HG03439 (cell line): ENCODE measurements around the gene CCDC9B.

ENCODE experiments used
- ATAC-seq: cut with Tn5 transposase; IDR thresholded peaks from one replicate; pipeline ENCODE4 v1.9.1; 2021; ENCODE audit warnings: mild to moderate bottlenecking, moderate library complexity; ENCODE audit not compliant: unreplicated experiment

The CCDC9B gene

DNA sequence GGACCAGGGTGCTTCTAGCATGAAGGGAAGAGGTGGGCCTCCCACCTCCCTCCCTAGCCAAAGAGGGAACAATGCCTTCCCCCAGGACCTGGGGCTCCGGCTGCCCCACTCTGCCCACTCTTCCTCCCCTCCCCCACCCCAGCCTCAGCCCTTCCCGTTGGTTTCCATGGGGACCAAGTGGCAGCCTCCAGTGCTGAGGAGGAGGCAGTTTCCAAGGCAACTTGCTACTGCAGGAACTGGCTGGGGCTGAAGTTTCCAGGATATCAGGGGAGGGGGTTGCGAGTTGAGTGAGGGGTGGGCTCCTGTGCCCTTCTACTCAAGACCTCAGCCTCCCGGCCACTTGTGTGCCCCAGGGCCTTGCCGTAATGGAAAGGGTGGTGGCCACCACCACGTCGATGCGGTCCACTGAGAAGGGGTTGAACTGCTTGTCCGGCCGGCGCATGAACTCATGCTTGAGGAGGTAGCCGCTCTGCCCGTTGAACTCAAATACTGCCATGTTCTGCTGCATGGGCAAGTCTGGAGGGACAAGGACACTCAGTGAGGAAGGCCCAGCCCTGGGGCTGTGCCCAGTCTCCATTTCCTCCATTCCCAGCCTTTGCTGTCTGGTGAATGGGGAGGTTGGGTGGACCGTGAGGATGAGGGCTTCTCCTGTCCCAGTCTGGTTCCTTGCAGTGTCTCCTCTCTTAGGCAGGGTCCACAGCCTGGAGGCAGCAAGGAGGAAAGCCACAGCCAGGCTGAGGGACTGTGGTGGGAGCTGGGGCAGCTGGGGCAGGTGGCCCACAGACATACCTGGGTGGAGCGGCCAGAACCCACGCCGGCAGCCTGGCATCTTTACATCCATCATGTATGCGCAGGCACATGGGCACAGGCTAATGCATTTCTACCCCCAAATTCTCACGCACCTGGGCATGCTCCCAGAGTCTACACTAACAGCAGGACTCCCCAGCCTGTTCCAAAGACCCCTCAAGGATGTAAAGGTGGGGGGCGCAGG is 46.5 kb downstream of the CCDC9B start:
- ATAC-seq, result no peak

DNA sequence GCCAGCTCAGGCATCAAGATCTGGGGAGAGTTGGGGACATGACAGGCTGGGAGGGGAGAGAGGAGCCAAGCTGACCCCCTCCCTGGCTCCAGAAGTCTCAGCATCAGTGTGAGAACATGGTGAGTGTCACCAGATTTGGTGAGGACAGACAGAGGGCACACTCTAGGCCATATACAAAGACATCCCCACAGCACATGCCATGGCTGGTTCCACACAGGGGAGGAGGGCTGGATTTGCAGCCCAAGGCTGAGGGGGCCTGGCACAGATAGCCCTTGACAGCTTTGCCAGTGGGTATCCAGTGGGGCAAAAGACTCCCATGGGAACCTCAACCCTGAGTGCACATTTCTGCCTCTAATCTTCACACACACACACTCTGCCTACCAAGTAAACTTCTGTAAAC is 47.7 kb downstream of the CCDC9B start:
- ATAC-seq, result no peak

DNA sequence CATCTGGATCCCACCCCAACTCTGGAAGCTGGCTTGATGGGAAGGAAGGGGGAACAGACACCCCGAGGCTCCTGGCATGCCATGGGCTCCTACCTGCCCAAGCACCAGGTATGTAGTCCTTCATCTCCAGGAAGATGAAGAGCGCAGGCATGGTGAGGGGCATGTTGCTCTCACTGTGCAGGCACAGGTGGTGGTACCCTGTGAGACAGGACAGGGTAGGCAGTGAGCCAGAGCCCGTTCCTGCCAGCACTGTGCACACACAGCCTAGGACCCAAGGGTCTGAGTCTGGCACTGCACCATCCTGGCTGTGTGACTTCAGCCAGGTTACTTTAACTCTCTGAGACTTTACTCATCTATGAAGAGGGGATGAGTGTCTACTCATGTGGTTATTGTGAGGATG is 48.5 kb downstream of the CCDC9B start:
- ATAC-seq, result no peak

DNA sequence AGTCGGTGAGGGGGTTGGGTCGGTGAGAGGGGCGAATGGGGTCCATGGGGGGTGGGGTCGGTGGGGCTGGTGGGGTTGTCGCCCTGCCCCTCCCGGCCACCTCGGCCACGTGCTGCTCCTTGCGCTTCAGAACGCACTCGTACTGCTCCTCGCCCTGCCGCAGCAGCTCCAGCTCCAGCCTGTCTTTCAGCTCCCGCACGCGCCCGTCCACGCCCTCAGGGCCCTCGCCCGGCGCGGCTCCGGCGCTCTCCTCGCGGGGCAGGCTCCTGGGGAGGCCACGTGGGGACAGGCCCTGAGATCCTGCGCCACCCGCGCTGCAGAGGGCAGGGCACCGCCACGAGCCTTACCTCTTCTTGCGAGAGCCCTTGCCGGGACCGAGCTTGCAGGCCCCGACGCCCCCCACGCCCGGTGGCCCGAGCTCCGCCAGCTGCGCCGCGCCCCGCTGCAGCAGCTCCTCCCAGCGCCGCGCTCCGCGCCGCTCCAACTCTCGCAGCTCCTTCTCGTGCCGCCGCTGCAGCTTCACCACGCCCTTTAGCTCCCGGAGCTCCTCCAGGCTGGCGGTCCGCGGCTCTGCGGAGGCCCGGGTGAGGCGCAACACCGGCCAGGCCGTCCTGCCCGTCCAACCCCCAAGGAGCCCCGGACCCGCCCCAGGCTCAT is 49.7 kb downstream of the CCDC9B start:
- no peak for ATAC-seq

DNA sequence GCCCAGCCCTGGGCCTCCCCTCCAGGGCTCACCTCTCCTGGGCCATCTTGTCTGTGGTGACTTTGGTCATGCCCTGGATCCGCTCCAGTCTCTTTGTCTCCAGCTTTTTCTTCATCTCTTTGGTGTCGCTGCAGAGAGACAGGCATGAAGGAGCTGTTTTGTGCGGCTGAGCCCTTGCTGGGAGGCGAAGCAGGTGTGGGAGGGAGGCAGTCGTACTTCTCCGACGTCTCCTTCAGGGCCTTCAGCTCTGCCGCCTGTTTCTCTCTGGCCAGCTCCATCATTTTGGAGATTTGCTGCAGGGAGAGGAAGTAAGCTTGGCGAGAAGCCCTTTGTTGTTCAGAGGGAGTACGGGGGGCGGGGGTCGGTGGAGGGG is 50.2 kb downstream of the CCDC9B start:
- no peak for ATAC-seq

DNA sequence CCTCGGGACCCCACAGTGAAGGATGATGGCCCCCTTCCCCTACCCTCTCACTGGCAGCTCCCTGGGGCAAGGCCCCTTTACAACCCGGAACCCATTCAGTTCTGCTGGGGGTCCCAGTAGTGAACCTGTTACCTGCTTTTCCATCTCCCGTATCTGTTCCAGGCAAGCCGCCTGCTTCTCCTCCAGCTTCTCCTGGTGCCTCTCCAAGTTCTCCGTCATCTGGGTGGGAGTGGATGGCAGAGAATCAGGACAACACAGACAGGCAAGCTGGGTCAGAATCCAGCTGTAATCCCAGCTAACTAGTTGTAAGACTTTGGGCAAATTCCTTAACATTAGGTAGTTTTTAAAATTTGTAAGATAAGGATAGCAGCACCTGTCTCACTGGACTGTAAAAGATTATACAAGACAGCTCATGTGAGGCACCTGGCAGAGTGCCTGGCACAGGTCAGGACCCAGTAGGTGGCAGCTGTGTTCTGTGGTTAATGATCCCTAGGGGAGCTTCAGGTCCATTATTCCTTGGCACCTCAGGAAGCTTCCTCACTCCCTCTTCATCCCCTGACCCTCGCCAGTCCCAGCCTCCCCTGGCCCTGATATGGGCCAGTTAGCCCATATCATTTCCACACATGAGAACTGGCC is 51.5 kb downstream of the CCDC9B start:
- ATAC-seq, result no peak

DNA sequence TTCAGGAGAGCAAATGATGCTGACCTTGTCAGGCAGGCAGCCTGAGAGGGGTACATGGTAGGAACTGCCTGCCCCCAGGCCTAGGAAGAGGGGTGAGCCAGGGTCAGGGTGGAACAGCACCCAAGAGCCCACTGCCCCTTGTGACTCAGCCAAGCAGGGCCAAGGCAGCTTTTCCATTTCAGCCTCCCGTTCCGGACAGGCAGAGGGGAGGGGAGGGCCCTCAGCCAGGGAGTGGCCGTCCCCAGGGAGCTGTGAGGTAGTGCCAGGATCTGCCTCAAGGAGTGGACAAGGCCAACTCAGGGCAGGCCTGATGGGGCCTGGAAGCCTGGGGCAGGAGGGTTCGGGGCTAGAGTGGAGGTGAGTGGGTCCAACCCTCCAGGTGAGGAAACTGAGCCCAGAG is 52.8 kb downstream of the CCDC9B start:
- ATAC-seq, result no peak

DNA sequence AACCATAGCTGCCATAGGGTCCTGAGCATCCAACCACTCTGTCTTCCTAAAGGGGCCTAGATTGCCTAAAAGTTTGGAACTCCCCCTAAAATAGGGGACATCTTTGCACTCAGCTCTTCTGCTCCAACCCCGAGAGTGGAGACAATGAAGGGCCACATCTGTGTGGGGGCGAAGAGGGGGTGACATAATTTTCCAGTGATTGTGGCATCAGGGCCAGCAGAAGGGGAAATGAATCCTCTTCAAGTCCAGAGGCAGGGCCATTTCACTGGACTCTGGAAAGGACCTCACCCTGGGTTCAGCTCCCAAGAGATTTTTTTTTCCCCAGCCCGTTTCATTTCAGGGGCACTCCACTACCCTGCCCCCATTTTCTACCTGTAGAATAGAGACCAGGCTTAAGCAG is 53.2 kb downstream of the CCDC9B start:
- ATAC-seq, result no peak

DNA sequence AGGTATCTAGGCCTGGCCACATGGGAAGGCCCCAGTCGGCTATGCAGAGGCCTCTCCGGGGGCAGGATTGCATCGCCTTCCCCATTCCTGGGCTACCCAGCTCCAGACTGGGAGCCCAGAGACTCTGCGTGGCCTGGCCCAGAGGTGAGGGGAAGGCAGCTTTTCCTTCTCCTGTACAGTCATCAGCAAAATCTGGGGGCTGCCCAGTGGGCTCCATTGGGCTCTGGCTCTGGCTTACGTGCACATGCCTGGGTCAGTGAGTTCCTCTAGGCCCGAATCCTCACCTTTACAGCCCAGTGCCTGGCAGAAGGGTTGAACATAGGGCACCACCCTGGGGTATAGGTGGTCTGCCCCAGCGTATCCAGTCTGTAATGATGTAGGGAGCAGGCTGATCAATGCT is 53.9 kb downstream of the CCDC9B start:
- no peak for ATAC-seq

DNA sequence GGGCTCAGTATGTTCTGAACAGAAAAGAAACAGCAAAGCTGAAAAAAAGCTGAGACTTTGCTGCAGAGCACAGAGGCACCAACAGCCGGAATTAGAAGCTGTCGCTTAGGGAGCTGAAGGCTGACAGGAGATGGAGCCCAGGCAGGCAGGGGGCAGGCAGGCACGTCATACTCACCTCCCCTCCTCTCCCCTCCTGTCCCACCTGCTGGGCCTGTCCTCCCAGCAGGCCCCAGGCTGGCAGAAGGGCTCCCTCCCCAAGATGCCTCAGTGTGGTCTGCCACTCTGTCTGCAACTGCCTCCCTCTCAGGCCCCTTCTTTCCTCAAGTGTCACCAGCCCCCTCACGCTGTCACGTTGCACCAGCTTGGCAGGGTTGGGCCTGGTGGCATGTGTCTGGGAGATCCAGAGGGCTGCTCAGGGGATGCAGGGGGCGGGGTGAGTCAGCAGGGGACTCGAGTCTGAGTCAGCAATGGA is 54.6 kb downstream of the CCDC9B start:
- ATAC-seq, result no peak

DNA sequence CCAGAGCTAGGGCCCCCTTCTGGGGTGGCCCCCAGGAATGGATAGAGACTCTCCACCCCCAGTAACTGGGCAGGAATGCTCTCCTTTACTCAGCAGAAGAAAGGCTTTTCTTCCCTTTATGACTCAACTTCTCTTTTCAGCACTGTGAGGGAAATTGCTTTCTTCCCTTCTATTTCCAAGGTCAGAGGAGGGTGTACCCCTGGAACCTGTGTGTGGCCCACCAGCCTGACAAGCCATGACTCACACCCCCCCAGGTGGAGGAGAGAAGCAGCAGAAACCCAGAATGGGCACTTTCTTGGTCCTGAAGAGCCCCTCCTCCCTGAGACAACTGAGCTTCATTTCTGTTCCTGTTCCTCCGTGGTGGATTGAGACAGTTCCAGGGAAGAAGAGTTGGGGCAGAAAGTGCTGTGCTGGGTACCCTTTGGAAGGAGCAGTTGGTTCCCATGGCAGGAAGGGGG is 55.2 kb downstream of the CCDC9B start:
- ATAC-seq, result no peak

DNA sequence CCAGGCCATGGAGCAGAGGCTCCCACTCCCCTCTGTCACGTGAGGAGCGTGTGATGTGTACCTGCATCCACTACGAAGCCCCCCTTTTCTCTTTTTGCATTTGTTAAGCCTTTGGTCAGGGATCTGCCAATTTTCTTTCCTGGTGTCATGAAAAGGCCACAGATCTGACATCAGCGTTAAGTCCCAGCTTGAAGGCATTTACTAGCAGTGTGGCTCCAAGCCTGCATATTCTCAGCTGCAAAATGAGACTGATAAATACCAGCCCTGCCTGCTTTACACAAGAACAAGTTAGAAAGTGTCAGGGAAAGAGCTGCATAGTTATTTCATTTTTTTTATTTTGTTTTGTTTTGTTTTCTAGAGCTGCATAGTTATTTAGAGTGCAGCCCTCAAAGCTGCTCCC is 55.6 kb downstream of the CCDC9B start:
- no peak for ATAC-seq

DNA sequence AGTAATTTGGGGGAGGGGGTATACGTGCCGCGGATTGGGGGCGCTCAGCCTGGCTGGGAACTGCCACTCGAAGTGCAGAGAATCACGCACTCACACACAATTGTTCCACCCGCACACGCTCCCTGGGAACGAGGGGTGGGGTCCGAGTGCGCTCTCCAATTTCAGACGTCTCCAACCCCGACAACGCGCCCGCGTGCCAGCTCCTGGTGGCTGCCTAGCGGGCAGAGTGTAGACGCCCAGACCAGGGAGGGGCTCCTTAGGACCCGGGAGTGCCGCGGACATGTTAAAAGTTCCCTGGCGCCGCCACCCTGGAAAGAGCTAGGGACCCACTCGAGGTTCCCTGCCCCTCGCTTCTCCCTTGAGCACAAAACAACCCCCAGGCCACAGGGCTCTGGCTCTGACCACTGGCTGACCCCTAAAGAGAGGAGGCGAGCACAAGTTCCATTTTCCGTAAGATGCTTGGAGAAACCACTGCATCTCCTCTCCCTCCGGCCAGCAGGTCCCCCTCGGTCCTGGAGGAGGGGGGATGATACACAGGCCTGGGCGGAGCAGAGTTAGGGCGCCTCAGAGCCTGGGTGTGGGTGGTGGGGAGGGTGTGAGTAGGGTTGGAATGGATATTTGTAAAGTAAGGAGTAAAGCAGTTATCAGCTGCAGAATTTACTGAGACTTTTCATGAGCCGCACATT is 57.0 kb downstream of the CCDC9B start:
- ATAC-seq, result no peak

DNA sequence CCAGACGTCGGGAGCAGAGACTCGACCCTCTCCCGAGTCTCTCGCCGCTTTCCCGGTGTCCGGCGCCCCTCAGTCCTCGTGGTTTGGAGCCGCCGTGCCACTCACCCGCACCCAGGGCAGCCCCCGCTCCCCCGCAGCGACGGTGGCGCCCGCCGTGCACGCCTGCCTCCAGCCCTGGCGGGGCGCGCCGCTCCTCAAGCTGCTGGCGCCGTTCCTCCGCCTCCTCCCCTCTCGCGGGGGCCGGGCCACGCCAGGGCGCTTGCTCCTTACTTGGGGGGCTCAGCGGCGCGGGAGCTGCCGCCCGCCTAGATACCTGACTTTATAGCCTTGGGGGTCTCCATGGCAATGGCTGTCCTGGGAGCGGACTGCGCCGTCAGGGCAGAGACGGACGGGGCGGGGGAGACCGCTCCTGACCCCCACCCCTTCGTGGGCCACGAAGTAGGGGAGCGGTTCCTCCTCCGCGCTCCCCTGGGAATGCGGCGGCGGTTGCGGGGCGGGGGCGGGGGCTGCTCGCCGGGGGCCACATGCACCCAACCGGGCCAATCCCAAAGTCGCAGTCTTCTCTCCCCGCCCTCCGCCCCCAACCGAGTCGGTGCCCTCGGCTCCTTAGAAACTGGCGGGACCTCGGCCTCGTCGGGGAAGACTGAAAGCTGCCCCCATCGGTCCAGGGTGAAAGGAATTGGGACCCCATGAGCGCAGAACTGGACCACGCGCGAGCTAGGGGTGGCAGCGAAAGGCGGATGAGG is 57.7 kb downstream of the CCDC9B start, which contains the start of gene ANKRD63:
TSS of gene ANKRD63 (minus strand) at position 196 of the 746 bp plus-strand sequence. CDS start 478 bp downstream, outside the sequence.
- no peak for ATAC-seq

DNA sequence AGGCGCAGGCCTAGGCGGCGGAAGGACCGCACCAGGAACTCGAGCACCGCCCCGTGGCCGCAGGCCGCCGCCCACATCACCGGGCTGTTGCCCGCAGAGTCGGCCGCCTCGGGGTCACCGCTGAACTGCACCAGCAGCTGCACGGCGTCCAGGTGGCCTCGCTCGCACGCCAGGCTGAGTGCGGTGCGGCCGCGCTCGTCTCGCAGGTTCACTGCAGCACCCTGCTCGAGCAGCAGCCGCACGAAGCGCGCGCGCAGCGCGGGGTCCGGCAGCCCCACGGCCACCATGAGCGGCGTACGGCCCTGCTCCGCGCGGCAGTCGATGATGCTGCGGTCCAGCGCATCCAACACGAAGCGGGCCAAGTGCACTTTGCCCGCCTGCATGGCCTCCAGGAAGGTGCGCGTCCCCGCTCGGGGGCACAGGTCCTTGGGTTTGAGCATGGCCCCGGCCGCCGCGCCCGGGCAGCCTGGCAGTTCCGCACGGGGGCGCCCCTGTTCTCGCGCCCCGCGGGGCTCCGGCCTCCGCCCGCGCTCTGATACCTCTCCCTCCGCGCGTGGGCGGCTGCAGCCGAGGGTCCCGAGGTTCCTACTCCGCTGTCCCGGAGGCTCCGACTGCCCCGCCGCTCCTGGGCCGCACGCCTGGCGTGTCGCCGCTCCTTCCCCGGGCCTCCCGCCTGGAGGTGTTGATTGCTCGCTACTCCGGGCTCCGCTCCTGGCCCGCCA is 58.4 kb downstream of the CCDC9B start:
- no peak for ATAC-seq

DNA sequence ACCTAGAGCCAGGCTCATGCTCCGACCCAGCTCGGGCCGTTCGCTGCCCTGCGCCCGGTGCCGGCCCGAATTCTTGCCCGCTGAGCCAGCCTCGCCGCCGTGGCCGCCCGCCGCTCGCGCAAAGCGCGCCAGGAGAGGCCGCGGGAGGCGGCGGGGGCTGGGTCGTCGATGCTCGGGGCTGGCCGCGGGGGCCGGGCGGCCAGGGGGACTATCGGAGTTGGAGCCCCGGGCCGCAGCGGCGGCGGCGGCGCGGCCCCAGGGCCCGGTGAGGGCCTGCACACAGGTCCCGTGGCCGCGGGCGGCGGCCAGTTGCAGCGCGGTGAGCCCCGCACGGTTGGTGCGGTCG is 59.0 kb downstream of the CCDC9B start:
- no peak for ATAC-seq
